Stimulated activated naive CD4-positive, alpha-beta T cell treated with Interleukin-2 at 50 U/mL for 16 hours (primary cell): ENCODE results near the gene STXBP2.

Experiments
- DNase-seq: peaks from one replicate; lab custom pipeline; 2025; lab: John Stamatoyannopoulos, UW

STXBP2 gene

GRCh38 chr19:7612282-7613274 lies 24.3 kb upstream of the STXBP2 start:
- DNase-seq: no peak

- no peak for DNase-seq
Observed at GRCh38 chr19:7614859-7615741, 21.8 kb upstream of the STXBP2 start.

GRCh38 chr19:7617172-7617571 lies 19.7 kb upstream of the STXBP2 start:
- DNase-seq: no peak

- no peak for DNase-seq
Observed at GRCh38 chr19:7617735-7618134, 19.2 kb upstream of the STXBP2 start.

GRCh38 chr19:7618348-7618747 lies 18.6 kb upstream of the STXBP2 start:
- no peak for DNase-seq

- DNase-seq: no peak
Observed at GRCh38 chr19:7618771-7619510, 18.0 kb upstream of the STXBP2 start.

GRCh38 chr19:7619671-7620441 lies 17.1 kb upstream of the STXBP2 start:
- DNase-seq: no peak

GRCh38 chr19:7620442-7621412 lies 16.2 kb upstream of the STXBP2 start:
- no peak for DNase-seq

GRCh38 chr19:7622933-7623685 lies 13.8 kb upstream of the STXBP2 start:
- DNase-seq: no peak

- no peak for DNase-seq
Observed at GRCh38 chr19:7623725-7624603, 12.9 kb upstream of the STXBP2 start.

GRCh38 chr19:7624810-7625209 lies 12.1 kb upstream of the STXBP2 start:
- no peak for DNase-seq

- DNase-seq: no peak
Observed at GRCh38 chr19:7625763-7626372, 11.0 kb upstream of the STXBP2 start.

- no peak for DNase-seq
Observed at GRCh38 chr19:7627166-7627565, 9.7 kb upstream of the STXBP2 start.

- no peak for DNase-seq
Observed at GRCh38 chr19:7628589-7629311, 8.2 kb upstream of the STXBP2 start.

GRCh38 chr19:7629347-7630054 lies 7.4 kb upstream of the STXBP2 start, which contains the start of the genes PET100 and XAB2:
Gene PET100, plus strand, starts transcription at chr19:7629793. Its CDS starts 41 bp downstream, at chr19:7629834.
Gene XAB2, minus strand, starts transcription at chr19:7629545. Its CDS starts 18 bp downstream, at chr19:7629527.
- peak; percentile 93 for DNase-seq

- DNase-seq: no peak
Observed at GRCh38 chr19:7631577-7631976, 5.3 kb upstream of the STXBP2 start.
